ENCODE results near the gene DDX1.

DNA sequence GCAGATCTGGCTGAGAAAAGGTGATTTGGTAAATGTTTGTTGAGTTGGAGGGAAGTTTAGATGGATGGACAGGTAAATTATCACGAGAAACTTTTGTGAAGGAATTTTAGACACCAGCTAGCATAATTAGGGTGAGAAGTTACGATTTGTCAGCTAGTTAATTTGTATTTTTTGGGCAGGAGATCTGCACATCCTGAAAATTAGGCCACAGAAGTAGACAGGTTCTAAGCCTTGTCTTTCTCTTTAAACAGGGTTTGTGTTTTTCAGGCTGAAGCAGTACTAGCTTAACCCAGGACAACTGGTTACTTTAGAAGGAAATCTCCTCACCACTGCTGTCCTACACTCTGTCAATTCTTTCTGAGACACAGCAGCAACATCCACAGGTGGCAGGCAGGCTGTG is 49.1 kb downstream of the DDX1 start:
- TF ChIP-seq FOXM1 (IDR thresholded peaks at IDR 0.05; ENCODE audit: low read depth, low read length) (no peak), KDM1A (IDR thresholded peaks at IDR 0.05; ENCODE audit: borderline replicate concordance) (no peak), SPI1 (IDR thresholded peaks at IDR 0.05; ENCODE audit: borderline replicate concordance, insufficient read depth, low read depth, low read length) (no peak), JUND (IDR thresholded peaks at IDR 0.05; ENCODE audit: low read depth, low read length) (no peak), POLR2A (IDR thresholded peaks at IDR 0.05; ENCODE audit: low read depth, low read length) (no peak), BRCA1 (IDR thresholded peaks at IDR 0.05; ENCODE audit: low read depth, low read length) (no peak), EZH2 (IDR thresholded peaks at IDR 0.05; ENCODE audit: borderline replicate concordance, control insufficient read depth, low read depth, low read length) (no peak)
- TF ChIP-seq, protein P1, sequence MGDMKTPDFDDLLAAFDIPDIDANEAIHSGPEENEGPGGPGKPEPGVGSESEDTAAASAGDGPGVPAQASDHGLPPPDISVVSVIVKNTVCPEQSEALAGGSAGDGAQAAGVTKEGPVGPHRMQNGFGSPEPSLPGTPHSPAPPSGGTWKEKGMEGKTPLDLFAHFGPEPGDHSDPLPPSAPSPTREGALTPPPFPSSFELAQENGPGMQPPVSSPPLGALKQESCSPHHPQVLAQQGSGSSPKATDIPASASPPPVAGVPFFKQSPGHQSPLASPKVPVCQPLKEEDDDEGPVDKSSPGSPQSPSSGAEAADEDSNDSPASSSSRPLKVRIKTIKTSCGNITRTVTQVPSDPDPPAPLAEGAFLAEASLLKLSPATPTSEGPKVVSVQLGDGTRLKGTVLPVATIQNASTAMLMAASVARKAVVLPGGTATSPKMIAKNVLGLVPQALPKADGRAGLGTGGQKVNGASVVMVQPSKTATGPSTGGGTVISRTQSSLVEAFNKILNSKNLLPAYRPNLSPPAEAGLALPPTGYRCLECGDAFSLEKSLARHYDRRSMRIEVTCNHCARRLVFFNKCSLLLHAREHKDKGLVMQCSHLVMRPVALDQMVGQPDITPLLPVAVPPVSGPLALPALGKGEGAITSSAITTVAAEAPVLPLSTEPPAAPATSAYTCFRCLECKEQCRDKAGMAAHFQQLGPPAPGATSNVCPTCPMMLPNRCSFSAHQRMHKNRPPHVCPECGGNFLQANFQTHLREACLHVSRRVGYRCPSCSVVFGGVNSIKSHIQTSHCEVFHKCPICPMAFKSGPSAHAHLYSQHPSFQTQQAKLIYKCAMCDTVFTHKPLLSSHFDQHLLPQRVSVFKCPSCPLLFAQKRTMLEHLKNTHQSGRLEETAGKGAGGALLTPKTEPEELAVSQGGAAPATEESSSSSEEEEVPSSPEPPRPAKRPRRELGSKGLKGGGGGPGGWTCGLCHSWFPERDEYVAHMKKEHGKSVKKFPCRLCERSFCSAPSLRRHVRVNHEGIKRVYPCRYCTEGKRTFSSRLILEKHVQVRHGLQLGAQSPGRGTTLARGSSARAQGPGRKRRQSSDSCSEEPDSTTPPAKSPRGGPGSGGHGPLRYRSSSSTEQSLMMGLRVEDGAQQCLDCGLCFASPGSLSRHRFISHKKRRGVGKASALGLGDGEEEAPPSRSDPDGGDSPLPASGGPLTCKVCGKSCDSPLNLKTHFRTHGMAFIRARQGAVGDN (IDR thresholded peaks at IDR 0.05): no peak
- TF ChIP-seq, protein P2, sequence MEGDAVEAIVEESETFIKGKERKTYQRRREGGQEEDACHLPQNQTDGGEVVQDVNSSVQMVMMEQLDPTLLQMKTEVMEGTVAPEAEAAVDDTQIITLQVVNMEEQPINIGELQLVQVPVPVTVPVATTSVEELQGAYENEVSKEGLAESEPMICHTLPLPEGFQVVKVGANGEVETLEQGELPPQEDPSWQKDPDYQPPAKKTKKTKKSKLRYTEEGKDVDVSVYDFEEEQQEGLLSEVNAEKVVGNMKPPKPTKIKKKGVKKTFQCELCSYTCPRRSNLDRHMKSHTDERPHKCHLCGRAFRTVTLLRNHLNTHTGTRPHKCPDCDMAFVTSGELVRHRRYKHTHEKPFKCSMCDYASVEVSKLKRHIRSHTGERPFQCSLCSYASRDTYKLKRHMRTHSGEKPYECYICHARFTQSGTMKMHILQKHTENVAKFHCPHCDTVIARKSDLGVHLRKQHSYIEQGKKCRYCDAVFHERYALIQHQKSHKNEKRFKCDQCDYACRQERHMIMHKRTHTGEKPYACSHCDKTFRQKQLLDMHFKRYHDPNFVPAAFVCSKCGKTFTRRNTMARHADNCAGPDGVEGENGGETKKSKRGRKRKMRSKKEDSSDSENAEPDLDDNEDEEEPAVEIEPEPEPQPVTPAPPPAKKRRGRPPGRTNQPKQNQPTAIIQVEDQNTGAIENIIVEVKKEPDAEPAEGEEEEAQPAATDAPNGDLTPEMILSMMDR (IDR thresholded peaks at IDR 0.05 in 2 of 3, conservative IDR thresholded peaks at IDR 0.05 in 1 of 3; ENCODE audit: control insufficient read depth in 2 of 3, extremely low read depth in 1 of 3, insufficient read depth in 1 of 3, low read depth in 3 of 3, low read length in 3 of 3): no peak
- TF ChIP-seq, protein P3, sequence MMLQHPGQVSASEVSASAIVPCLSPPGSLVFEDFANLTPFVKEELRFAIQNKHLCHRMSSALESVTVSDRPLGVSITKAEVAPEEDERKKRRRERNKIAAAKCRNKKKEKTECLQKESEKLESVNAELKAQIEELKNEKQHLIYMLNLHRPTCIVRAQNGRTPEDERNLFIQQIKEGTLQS (IDR thresholded peaks at IDR 0.05; ENCODE audit: borderline replicate concordance, extremely low read depth, low read depth, low read length): no peak
- TF ChIP-seq, protein P4, sequence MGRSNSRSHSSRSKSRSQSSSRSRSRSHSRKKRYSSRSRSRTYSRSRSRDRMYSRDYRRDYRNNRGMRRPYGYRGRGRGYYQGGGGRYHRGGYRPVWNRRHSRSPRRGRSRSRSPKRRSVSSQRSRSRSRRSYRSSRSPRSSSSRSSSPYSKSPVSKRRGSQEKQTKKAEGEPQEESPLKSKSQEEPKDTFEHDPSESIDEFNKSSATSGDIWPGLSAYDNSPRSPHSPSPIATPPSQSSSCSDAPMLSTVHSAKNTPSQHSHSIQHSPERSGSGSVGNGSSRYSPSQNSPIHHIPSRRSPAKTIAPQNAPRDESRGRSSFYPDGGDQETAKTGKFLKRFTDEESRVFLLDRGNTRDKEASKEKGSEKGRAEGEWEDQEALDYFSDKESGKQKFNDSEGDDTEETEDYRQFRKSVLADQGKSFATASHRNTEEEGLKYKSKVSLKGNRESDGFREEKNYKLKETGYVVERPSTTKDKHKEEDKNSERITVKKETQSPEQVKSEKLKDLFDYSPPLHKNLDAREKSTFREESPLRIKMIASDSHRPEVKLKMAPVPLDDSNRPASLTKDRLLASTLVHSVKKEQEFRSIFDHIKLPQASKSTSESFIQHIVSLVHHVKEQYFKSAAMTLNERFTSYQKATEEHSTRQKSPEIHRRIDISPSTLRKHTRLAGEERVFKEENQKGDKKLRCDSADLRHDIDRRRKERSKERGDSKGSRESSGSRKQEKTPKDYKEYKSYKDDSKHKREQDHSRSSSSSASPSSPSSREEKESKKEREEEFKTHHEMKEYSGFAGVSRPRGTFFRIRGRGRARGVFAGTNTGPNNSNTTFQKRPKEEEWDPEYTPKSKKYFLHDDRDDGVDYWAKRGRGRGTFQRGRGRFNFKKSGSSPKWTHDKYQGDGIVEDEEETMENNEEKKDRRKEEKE (IDR thresholded peaks at IDR 0.05): no peak
- TF ChIP-seq, protein P5, sequence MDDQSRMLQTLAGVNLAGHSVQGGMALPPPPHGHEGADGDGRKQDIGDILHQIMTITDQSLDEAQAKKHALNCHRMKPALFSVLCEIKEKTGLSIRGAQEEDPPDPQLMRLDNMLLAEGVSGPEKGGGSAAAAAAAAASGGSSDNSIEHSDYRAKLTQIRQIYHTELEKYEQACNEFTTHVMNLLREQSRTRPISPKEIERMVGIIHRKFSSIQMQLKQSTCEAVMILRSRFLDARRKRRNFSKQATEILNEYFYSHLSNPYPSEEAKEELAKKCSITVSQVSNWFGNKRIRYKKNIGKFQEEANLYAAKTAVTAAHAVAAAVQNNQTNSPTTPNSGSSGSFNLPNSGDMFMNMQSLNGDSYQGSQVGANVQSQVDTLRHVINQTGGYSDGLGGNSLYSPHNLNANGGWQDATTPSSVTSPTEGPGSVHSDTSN (IDR thresholded peaks at IDR 0.05; ENCODE audit: insufficient replicate concordance, low read depth, low read length): no peak
